ENCODE data around the gene CACNA2D3. TPM values are rescaled to one million over a fixed set of nuclear protein-coding genes. Genes with fewer than 3 reads are reported as not detected.

The CACNA2D3 gene
- total RNA-seq, 4 donors from 2014 or later = 0.30 to 9.6 (median 3.9) TPM

- 62 to 68% methylated on average over 5 of the region's 5 CpGs for WGBS, 2 donors
- Histone ChIP-seq H3K4me1 (no peaks in the 10 kb centered on the region), H3K27me3 (no peaks in the 10 kb centered on the region), H3K4me3 (no peak overlapping the region), H3K27ac (no peak overlapping the region), H3K36me3 (no peaks in the 10 kb centered on the region), H3K9me3 (no peaks in the 10 kb centered on the region)
- no peak for DNase-seq (ENCODE audit: low spot score in 2 of 2)
- TF ChIP-seq EP300 (IDR thresholded peaks at IDR 0.05) = no peak
- TF ChIP-seq CTCF (IDR thresholded peaks at IDR 0.05) = no peak
- TF ChIP-seq POLR2A (IDR thresholded peaks at IDR 0.05) = no peak
Measured at GRCh38 chr3:55085231-55085630, 962.9 kb downstream of the CACNA2D3 start.

GRCh38 chr3:55089211-55089610, 966.9 kb downstream of the CACNA2D3 start:
- H3K36me3 ChIP-seq = no peaks in the 10 kb centered on the region
- no peak for DNase-seq (ENCODE audit: low spot score in 2 of 2)
- no peaks in the 10 kb centered on the region for H3K4me1 ChIP-seq
- no peak for TF ChIP-seq EP300 (IDR thresholded peaks at IDR 0.05)
- no peak overlapping the region for H3K27ac ChIP-seq
- no peak overlapping the region for H3K4me3 ChIP-seq
- no peaks in the 10 kb centered on the region for H3K9me3 ChIP-seq
- 54 to 55% methylated on average over 5 of the region's 5 CpGs for WGBS, 2 donors
- no peaks in the 10 kb centered on the region for H3K27me3 ChIP-seq

- WGBS, 2 donors = 59 to 68% methylated on average over 5 of the region's 5 CpGs
- TF ChIP-seq POLR2A (IDR thresholded peaks at IDR 0.05) = no peak
- no peak for TF ChIP-seq EP300 (IDR thresholded peaks at IDR 0.05)
- TF ChIP-seq CTCF (IDR thresholded peaks at IDR 0.05) = no peak
- no peaks in the 10 kb centered on the region for H3K27me3 ChIP-seq
Measured at GRCh38 chr3:55090291-55090690, 967.9 kb downstream of the CACNA2D3 start.

GRCh38 chr3:55090746-55091145, 968.4 kb downstream of the CACNA2D3 start:
- Histone ChIP-seq H3K4me1 (no peaks in the 10 kb centered on the region), H3K9me3 (no peaks in the 10 kb centered on the region), H3K4me3 (no peak overlapping the region), H3K36me3 (no peaks in the 10 kb centered on the region), H3K27ac (no peak overlapping the region), H3K27me3 (no peaks in the 10 kb centered on the region)
- no peak for DNase-seq (ENCODE audit: low spot score in 2 of 2)
- WGBS, 2 donors = 78 to 93% methylated on average over 5 of the region's 5 CpGs
- TF ChIP-seq POLR2A (IDR thresholded peaks at IDR 0.05) (no peak), EP300 (IDR thresholded peaks at IDR 0.05) (no peak), CTCF (IDR thresholded peaks at IDR 0.05) (no peak)

More at GRCh38 chr3:55090291-55090690, 967.9 kb downstream of the CACNA2D3 start:
- no peak overlapping the region for H3K27ac ChIP-seq
- no peak overlapping the region for H3K4me3 ChIP-seq
- no peaks in the 10 kb centered on the region for H3K36me3 ChIP-seq
- no peaks in the 10 kb centered on the region for H3K9me3 ChIP-seq
- DNase-seq (ENCODE audit: low spot score in 2 of 2) = no peak
- H3K4me1 ChIP-seq = no peaks in the 10 kb centered on the region

- Histone ChIP-seq H3K27me3 (no peaks in the 10 kb centered on the region), H3K4me1 (no peaks in the 10 kb centered on the region), H3K4me3 (no peak overlapping the region), H3K9me3 (no peaks in the 10 kb centered on the region), H3K36me3 (no peaks in the 10 kb centered on the region), H3K27ac (no peak overlapping the region)
- 89% methylated on average over 7 of the region's 7 CpGs for WGBS, 2 donors
- no peak for DNase-seq (ENCODE audit: low spot score in 2 of 2)
- TF ChIP-seq CTCF (IDR thresholded peaks at IDR 0.05) (no peak), POLR2A (IDR thresholded peaks at IDR 0.05) (no peak), EP300 (IDR thresholded peaks at IDR 0.05) (no peak)
Measured at GRCh38 chr3:55091381-55092225, 969.3 kb downstream of the CACNA2D3 start.

All from tibial nerve (tissue), 4 donors.